Erythroblast (primary cell): Measurements from ENCODE around the gene MPRIP.

Source experiments
- GATA1 ChIP-seq: IDR thresholded peaks from 2 replicates; pipeline ENCODE4 v1.6.1; 2011; ENCODE audit warnings: low read depth, mild to moderate bottlenecking, control low read depth, low read length, moderate library complexity
- POLR2A ChIP-seq: IDR thresholded peaks from 2 replicates; pipeline ENCODE4 v1.6.1; 2011; ENCODE audit warnings: mild to moderate bottlenecking, low read length

- TF ChIP-seq POLR2A (no peak), GATA1 (no peak)
Observed at GRCh38 chr17:17062866-17063265, 20.6 kb downstream of the MPRIP start.
